ENCODE data around the gene HSPA12A.

The HSPA12A gene

DNA sequence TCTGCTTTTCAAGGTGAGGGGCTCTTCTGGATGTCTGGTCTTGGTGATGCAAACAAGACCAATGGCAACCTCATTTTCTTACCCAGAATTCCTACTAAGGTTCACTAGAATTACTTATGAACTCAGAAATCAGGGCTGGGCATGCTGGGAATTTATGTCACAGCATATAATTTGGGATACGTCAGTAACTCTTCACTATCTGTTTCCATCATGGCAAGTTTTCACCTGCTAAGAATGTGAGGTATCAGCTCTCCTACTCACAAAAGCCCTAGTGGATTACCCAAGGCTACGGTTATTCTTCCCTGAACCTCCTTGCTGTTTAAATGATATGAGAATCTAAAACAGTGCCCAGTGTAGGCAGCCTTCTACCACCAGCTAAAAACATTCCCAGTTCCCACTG lies 68.5 kb downstream of the HSPA12A start:
- TF ChIP-seq GATA3 (IDR thresholded peaks at IDR 0.05; ENCODE audit: low read depth, low read length) (no peak), GATA2 (IDR thresholded peaks at IDR 0.05; ENCODE audit: low read depth, low read length) (no peak)

DNA sequence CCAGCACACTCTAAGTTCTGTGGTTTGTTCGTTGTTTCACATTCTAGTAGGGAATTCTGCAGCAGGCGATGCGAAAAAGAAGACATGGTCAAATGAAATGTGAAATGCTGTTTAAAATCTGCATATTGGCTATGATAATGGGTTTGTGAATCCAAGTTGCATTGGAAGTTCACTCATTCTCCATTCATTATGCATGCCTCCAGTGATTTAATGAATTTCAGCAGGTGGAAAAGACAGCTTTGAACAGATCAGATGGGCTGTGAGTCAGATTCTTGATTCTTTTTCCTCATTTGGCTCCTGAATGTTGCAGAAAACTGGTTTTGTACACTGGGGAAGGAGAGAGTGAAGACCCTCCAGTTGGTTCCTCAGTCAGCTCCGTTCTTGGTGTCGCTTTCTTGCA lies 69.5 kb downstream of the HSPA12A start:
- TF ChIP-seq GATA2 (IDR thresholded peaks at IDR 0.05; ENCODE audit: low read depth, low read length) (no peak), GATA3 (IDR thresholded peaks at IDR 0.05; ENCODE audit: low read depth, low read length) (no peak)

DNA sequence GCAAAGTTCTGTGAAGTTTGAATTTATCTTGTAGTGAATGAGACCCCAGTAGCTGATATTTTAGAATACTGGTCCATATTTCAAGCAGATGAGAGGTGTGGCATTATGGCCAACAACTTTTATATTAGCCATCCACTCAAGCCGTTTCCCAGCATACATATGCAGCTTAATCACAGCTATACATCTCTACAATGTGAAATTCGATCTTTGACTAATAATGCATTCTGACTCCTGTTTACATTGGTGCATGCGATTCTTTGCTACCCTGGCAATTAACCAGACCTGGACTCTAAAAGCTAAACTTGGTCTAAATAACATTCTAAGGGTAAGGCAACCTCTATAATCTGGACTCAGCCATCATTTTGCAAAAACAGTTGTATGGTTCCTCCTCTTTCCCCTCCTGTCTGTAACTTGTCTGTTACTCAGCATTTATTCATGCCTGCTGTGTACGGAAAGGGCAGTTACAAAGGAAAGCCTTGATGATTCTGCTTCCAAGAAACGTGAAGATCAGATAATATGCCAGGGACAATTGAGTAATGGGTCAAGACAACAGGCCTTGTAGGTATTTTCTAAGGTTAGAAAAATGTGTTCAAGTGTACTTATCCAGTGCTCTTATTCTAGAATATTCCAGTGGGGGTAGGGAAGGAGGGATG lies 71.0 kb downstream of the HSPA12A start:
- TF ChIP-seq GATA2 (IDR thresholded peaks at IDR 0.05; ENCODE audit: low read depth, low read length) (no peak), GATA3 (IDR thresholded peaks at IDR 0.05; ENCODE audit: low read depth, low read length) (no peak)

DNA sequence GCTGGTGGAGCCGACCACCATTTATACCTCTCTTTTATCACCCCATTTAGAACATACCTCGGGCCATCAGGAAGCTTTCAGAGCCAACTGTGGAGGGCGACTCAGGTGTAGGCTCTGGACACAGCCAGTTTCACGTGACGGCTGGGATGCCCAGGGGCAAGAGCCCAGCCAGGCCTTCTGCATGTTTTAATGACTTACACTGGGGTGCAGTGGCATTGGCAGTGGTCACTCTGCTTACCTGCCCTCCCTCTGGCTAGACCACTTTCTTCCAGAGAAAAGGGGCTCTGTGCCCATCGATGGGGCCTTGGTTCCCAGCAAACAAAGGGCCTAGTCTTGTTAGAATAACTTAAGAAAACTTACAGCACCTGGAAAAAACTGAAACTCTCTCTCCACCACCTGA lies 71.7 kb downstream of the HSPA12A start:
- TF ChIP-seq GATA2 (IDR thresholded peaks at IDR 0.05; ENCODE audit: low read depth, low read length) (no peak), GATA3 (IDR thresholded peaks at IDR 0.05; ENCODE audit: low read depth, low read length) (no peak)

GRCh38 chr10:116669832-116670644 lies 72.3 kb downstream of the HSPA12A start:
- TF ChIP-seq GATA3 (IDR thresholded peaks at IDR 0.05; ENCODE audit: low read depth, low read length), result no peak
- TF ChIP-seq GATA2 (IDR thresholded peaks at IDR 0.05; ENCODE audit: low read depth, low read length), result no peak

DNA sequence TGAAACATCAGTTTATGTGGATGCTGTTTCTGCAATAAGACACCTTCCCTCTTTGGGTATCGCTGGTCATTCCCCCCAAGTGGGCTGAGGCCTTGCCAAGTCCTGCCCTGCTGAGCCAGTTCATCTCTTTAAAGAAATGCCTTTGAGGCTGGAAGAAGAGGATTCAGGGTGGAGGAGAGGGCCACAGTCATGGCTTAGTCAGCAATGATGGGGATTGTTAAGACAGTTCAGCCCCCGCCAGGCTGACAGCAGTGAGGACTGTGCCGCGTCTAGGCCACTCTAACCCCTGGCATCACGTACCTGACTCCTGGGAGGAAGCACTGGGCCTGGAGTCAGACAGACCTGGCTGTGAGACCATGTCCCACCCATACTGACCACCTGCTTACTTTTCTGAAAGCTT lies 73.3 kb downstream of the HSPA12A start:
- TF ChIP-seq GATA3 (IDR thresholded peaks at IDR 0.05; ENCODE audit: low read depth, low read length) (no peak), GATA2 (IDR thresholded peaks at IDR 0.05; ENCODE audit: low read depth, low read length) (no peak)

DNA sequence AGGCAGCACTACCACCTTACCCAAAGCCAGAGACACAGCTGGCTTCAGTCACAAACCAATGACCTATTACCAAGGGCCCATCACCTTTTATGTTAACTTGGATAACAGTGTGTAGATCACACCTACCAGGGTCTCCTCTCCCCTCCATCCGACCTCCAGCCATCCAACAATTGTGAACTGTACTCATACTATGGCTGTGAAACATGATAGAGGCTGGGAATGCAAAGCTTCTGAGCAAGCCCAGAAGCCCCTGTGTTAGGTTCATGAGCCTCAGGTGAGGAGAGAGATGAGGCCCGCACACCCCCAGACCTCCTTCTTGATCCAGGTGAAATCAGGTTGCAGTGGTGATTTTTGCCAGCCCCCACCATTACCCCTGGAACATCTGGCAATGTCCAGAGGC lies 73.9 kb downstream of the HSPA12A start:
- TF ChIP-seq GATA2 (IDR thresholded peaks at IDR 0.05; ENCODE audit: low read depth, low read length) (no peak), GATA3 (IDR thresholded peaks at IDR 0.05; ENCODE audit: low read depth, low read length) (no peak)

DNA sequence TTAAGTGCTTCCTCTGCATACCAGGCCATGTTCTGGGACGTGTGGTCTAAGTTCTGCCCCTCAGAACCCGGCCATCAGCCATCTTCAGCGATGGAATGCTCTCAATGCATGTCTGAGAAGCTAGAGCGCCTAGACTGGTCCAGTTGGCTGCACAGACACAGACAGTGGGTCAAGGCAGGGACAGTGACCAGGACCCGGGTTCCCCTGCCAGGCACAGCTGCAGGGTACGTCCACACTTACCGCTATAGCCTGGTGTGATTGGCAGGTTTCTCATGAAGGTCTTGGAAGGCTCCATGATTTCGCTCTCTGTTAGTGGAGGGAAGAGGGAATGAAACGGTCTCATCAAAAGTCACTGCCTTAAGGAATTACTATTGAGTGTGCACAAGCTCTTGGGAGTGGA lies 74.3 kb downstream of the HSPA12A start:
- TF ChIP-seq GATA3 (IDR thresholded peaks at IDR 0.05; ENCODE audit: low read depth, low read length) (no peak), GATA2 (IDR thresholded peaks at IDR 0.05; ENCODE audit: low read depth, low read length) (no peak)

DNA sequence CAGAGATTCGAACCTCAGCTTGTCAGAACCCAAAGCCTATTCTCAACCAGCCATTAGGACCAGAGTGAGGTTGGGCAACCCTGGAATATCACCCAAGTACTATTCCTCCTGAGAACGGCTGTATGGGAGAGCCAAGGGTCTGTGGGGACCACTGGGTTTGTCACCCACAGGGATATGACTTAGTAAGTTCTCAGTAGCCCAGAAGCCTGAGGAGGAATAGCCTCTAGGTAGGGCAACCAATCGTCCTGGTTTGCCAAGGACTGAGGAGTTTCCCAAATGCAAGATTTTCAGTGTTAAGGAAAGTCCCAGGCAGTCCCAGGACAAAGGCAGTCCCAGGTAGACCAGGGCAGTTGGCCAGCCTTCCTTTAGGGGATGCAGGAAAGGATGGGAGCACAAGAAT lies 74.9 kb downstream of the HSPA12A start:
- TF ChIP-seq GATA2 (IDR thresholded peaks at IDR 0.05; ENCODE audit: low read depth, low read length) (no peak), GATA3 (IDR thresholded peaks at IDR 0.05; ENCODE audit: low read depth, low read length) (no peak)

DNA sequence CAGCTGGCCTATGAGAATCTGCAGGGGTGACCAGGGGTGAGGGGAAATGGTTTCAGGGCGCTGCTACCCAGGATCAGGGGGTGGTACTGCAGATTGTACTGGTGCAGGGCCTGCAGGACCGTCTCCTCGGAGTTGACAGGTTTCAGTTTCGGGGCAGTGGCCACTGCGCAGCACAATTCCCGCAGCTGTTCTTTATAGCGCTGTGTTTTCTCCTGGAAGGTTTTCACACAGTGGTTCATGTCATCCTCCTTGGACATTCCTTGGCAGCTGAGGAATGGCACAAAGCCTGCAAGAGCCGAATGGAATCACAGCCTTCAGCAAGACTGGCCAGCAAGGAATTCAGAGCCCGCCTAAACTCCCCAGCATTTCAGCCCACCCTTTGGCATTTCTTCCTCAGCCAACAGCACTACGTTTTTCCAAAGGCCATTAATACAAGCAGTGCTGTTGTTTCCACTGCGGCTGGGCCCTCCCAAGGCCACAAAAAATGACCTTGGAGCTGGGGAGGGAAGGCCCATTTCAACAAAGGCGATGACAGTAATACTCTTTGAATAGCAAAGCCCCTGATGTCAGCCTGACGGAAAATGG lies 76.7 kb downstream of the HSPA12A start:
- no peak for TF ChIP-seq GATA2 (IDR thresholded peaks at IDR 0.05; ENCODE audit: low read depth, low read length)
- TF ChIP-seq GATA3 (IDR thresholded peaks at IDR 0.05; ENCODE audit: low read depth, low read length), result no peak

- TF ChIP-seq GATA2 (IDR thresholded peaks at IDR 0.05; ENCODE audit: low read depth, low read length) (no peak), GATA3 (IDR thresholded peaks at IDR 0.05; ENCODE audit: low read depth, low read length) (no peak)
These were observed 77.7 kb downstream of the HSPA12A start for GRCh38 chr10:116664631-116665030.

GRCh38 chr10:116663342-116663741 lies 79.0 kb downstream of the HSPA12A start:
- TF ChIP-seq GATA3 (IDR thresholded peaks at IDR 0.05; ENCODE audit: low read depth, low read length) (no peak), GATA2 (IDR thresholded peaks at IDR 0.05; ENCODE audit: low read depth, low read length) (no peak)

GRCh38 chr10:116660860-116661259 lies 81.5 kb downstream of the HSPA12A start:
- no peak for TF ChIP-seq GATA3 (IDR thresholded peaks at IDR 0.05; ENCODE audit: low read depth, low read length)
- no peak for TF ChIP-seq GATA2 (IDR thresholded peaks at IDR 0.05; ENCODE audit: low read depth, low read length)

DNA sequence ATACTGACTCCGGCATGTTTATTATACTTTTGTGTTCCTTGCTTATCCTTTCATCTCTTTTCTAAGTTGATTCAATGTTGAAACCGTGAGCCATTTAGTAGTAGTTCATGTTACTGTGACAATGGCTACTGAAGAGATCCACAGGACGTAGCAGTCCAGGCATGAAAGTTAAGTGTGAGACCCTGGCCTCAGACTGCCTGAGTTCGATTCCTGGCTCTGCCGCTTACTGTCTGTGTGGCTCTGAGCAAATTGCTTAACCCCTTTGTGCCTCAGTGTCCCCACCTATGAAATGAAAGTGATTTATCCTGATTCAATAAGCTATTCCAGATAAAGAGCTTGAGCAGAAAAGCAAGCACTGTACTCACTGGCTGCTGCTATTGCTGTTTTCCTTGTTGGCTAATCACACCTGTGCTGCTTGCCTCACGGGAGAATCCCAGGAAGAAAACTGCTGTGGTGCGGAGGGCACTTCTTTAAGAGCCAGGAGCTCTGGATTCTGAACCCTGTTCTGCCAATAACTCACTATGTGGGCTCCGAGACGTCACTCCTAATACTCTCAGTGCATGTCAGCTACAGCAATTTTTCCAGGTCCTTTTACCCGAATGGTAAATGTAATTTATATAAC lies 83.2 kb downstream of the HSPA12A start:
- TF ChIP-seq GATA2 (IDR thresholded peaks at IDR 0.05; ENCODE audit: low read depth, low read length), result no peak
- no peak for TF ChIP-seq GATA3 (IDR thresholded peaks at IDR 0.05; ENCODE audit: low read depth, low read length)

Measured in SH-SY5Y (cell line).